Epidermal melanocyte (primary cell): ENCODE results near the gene KRTCAP3.
A peak's percentile ranks its signal among the peaks of the same experiment; 100 is the strongest.

Experiments
- DNase-seq: peaks from one replicate; pipeline ENCODE4 v3.0.0; 2011; ENCODE audit warnings: low spot score; ENCODE audit not compliant: insufficient read length

The KRTCAP3 gene

GRCh38 chr2:27441226-27441926 is 805 bp upstream of the KRTCAP3 start:
- no peak for DNase-seq

GRCh38 chr2:27442920-27443282 is 720 bp downstream of the KRTCAP3 start:
- no peak for DNase-seq

GRCh38 chr2:27445155-27445554 is 3.0 kb downstream of the KRTCAP3 start:
- no peak for DNase-seq

GRCh38 chr2:27445615-27446014 is 3.4 kb downstream of the KRTCAP3 start:
- no peak for DNase-seq

- DNase-seq = no peak
Observed at GRCh38 chr2:27446057-27446456, 3.9 kb downstream of the KRTCAP3 start.

GRCh38 chr2:27448381-27448780 is 6.2 kb downstream of the KRTCAP3 start:
- no peak for DNase-seq

- DNase-seq = no peak
Observed at GRCh38 chr2:27451095-27451494, 8.9 kb downstream of the KRTCAP3 start.

GRCh38 chr2:27453968-27454367 is 11.8 kb downstream of the KRTCAP3 start:
- no peak for DNase-seq

- DNase-seq = no peak
Observed at GRCh38 chr2:27461118-27461517, 18.9 kb downstream of the KRTCAP3 start.

- no peak for DNase-seq
Observed at GRCh38 chr2:27464443-27464842, 22.3 kb downstream of the KRTCAP3 start.

GRCh38 chr2:27471961-27472360 is 29.8 kb downstream of the KRTCAP3 start:
- no peak for DNase-seq

- DNase-seq = no peak
Observed at GRCh38 chr2:27485496-27485895, 43.3 kb downstream of the KRTCAP3 start.

- DNase-seq = no peak
Observed at GRCh38 chr2:27489118-27489497, 46.9 kb downstream of the KRTCAP3 start.

- DNase-seq = peak; percentile 95
Observed at GRCh38 chr2:27489498-27490397, 47.6 kb downstream of the KRTCAP3 start, which contains the start of gene IFT172. TSS of gene IFT172 (minus strand) at chr2:27489743. CDS start at chr2:27489653, 90 bp downstream.

- DNase-seq = no peak
Observed at GRCh38 chr2:27492557-27492956, 50.4 kb downstream of the KRTCAP3 start.

GRCh38 chr2:27493948-27494283 is 51.7 kb downstream of the KRTCAP3 start:
- no peak for DNase-seq
